Stimulated activated CD8-positive, alpha-beta memory T cell treated with anti-CD3 and anti-CD28 coated beads, Interleukin-4, amount 100 ng/mL, for 24 hours (primary cell): ENCODE results near the gene VASP.

Experiments
- DNase-seq: peaks from one replicate; pipeline ENCODE4 v3.0.0-alpha.2; 2020; ENCODE audit warnings: low read depth

VASP gene

GRCh38 chr19:45515807-45516401, 8.6 kb downstream of the VASP start:
- no peak for DNase-seq

- DNase-seq: no peak
Measured at GRCh38 chr19:45517238-45517637, 10.0 kb downstream of the VASP start.

- DNase-seq: no peak
Measured at GRCh38 chr19:45517641-45518468, 10.6 kb downstream of the VASP start.

GRCh38 chr19:45518469-45518826, 11.2 kb downstream of the VASP start:
- no peak for DNase-seq

GRCh38 chr19:45522010-45522941, 15.0 kb downstream of the VASP start:
- DNase-seq: no peak

- DNase-seq: peak; percentile 52
Measured at GRCh38 chr19:45523642-45524256, 16.5 kb downstream of the VASP start.

- DNase-seq: no peak
Measured at GRCh38 chr19:45524575-45525129, 17.4 kb downstream of the VASP start.

- no peak for DNase-seq
Measured at GRCh38 chr19:45526143-45526542, 18.9 kb downstream of the VASP start.

GRCh38 chr19:45526971-45527370, 19.7 kb downstream of the VASP start:
- DNase-seq: no peak

- DNase-seq: no peak
Measured at GRCh38 chr19:45527731-45528130, 20.5 kb downstream of the VASP start.

GRCh38 chr19:45528149-45528743, 21.0 kb downstream of the VASP start:
- DNase-seq: no peak

- no peak for DNase-seq
Measured at GRCh38 chr19:45528744-45529419, 21.6 kb downstream of the VASP start.

- DNase-seq: no peak
Measured at GRCh38 chr19:45529420-45529785, 22.1 kb downstream of the VASP start.

GRCh38 chr19:45531349-45531748, 24.1 kb downstream of the VASP start:
- no peak for DNase-seq

- DNase-seq: no peak
Measured at GRCh38 chr19:45539459-45539858, 32.2 kb downstream of the VASP start.

GRCh38 chr19:45542234-45542668, 35.0 kb downstream of the VASP start:
- no peak for DNase-seq

- no peak for DNase-seq
Measured at GRCh38 chr19:45547211-45547770, 40.0 kb downstream of the VASP start.

GRCh38 chr19:45547965-45548609, 40.8 kb downstream of the VASP start:
- no peak for DNase-seq

- DNase-seq: no peak
Measured at GRCh38 chr19:45553464-45553863, 46.2 kb downstream of the VASP start.

- DNase-seq: no peak
Measured at GRCh38 chr19:45554481-45554880, 47.2 kb downstream of the VASP start.
